HepG2 (cell line): ENCODE data around the gene RREB1. TPM values are rescaled to one million over a fixed set of nuclear protein-coding genes. Genes with fewer than 3 reads are reported as not detected.

Experiments used
- CREM ChIP-seq, 2 experiments: sonication (generic) in 1 of 2; formaldehyde crosslinking in 1 of 2; IDR thresholded peaks; 2 replicates each; pipeline versions ENCODE4 v1.4.0 to v1.6.1; 2016 to 2020; ENCODE audit warnings: antibody characterized with exemption in 1 of 2, mild to moderate bottlenecking in 1 of 2, missing genetic modification reagents in 1 of 2
- EZH2 ChIP-seq: conservative IDR thresholded peaks from 2 replicates; pipeline ENCODE4 v1.6.1; 2012; ENCODE audit warnings: mild to moderate bottlenecking, low read depth, low read length, moderate library complexity
- FOXC1 ChIP-seq: sonication (generic); formaldehyde crosslinking; IDR thresholded peaks from 2 replicates; pipeline ENCODE4 v1.8.0; 2022; ENCODE audit warnings: mild to moderate bottlenecking, missing genetic modification reagents, borderline replicate concordance
- GPN1 ChIP-seq: sonication (generic); formaldehyde crosslinking; IDR thresholded peaks from 2 replicates; pipeline ENCODE4 v1.5.1; 2020; ENCODE audit warnings: missing genetic modification reagents, borderline replicate concordance
- PCBP1 ChIP-seq: fragments of 200-400 bp; formaldehyde crosslinking; IDR thresholded peaks from 2 replicates; pipeline ENCODE4 v1.6.1; 2017; ENCODE audit warnings: mild to moderate bottlenecking, low read depth, low read length, borderline replicate concordance
- PHF5A ChIP-seq: IDR thresholded peaks from one replicate; pipeline ENCODE4 v1.6.1; 2018; ENCODE audit warnings: low read depth, missing genetic modification reagents; ENCODE audit not compliant: unreplicated experiment
- RFX1 ChIP-seq: fragments of 450-650 bp; IDR thresholded peaks from 2 replicates; pipeline ENCODE4 v1.6.1; 2017
- RFXAP ChIP-seq: sonication (generic); formaldehyde crosslinking; IDR thresholded peaks from 2 replicates; pipeline ENCODE4 v1.4.0; 2020; ENCODE audit warnings: missing genetic modification reagents, borderline replicate concordance
- SMARCE1 ChIP-seq: fragments of 450-650 bp; IDR thresholded peaks from 2 replicates; pipeline ENCODE4 v1.6.1; 2017; ENCODE audit warnings: borderline replicate concordance
- SRF ChIP-seq: IDR thresholded peaks from 2 replicates; pipeline ENCODE4 v1.6.1; 2011; ENCODE audit warnings: mild to moderate bottlenecking, low read depth, low read length, moderate library complexity
- TBX3 ChIP-seq: fragments of 450-650 bp; IDR thresholded peaks from 2 replicates; pipeline ENCODE4 v1.6.1; 2017; ENCODE audit warnings: antibody characterized with exemption, mild to moderate bottlenecking, inconsistent platforms, borderline replicate concordance
- TFE3 ChIP-seq: IDR thresholded peaks from 2 replicates; pipeline ENCODE4 v1.6.1; 2016
- ZFY ChIP-seq: sonication (generic); formaldehyde crosslinking; IDR thresholded peaks from 2 replicates; pipeline ENCODE4 v1.4.0; 2020; ENCODE audit warnings: missing genetic modification reagents
- ZNF143 ChIP-seq: sonication (generic); formaldehyde crosslinking; IDR thresholded peaks from 2 replicates; pipeline ENCODE4 v1.4.0; 2020; ENCODE audit warnings: missing genetic modification reagents
- ZNF24 ChIP-seq: fragments of 450-650 bp; IDR thresholded peaks from 2 replicates; pipeline ENCODE4 v1.6.1; 2017; ENCODE audit warnings: antibody characterized with exemption, mild to moderate bottlenecking
- ZNF280D ChIP-seq: sonication (generic); formaldehyde crosslinking; IDR thresholded peaks from 2 replicates; pipeline ENCODE4 v1.5.1; 2020; ENCODE audit warnings: mild to moderate bottlenecking, missing genetic modification reagents
- ZNF646 ChIP-seq: sonication (generic); formaldehyde crosslinking; IDR thresholded peaks from 2 replicates; pipeline ENCODE4 v1.9.0; 2021; ENCODE audit warnings: mild to moderate bottlenecking, missing genetic modification reagents
- ZNF678 ChIP-seq: sonication (generic); formaldehyde crosslinking; IDR thresholded peaks from 2 replicates; pipeline ENCODE4 v1.4.0; 2020; ENCODE audit warnings: mild to moderate bottlenecking, missing genetic modification reagents
- polyA plus RNA-seq, 8 experiments: library from polyadenylated mRNA; depleted of rRNA in 3 of 8; stranded (reverse) in 7 of 8; unstranded in 1 of 8; fragments of >200 nt; fragmentation: Illumina TruSeq in 4 of 8; extraction: Trizol in 4 of 8; gene quantifications; 2 replicates each; pipeline versions ENCODE4 v1.2.1 to v1.2.3, GENCODE V29; 2011 to 2016; ENCODE audit warnings: low read depth in 4 of 8, missing spikeins in 1 of 8, mixed read lengths in 1 of 8; ENCODE audit not compliant: insufficient read depth in 1 of 8
- total RNA-seq, 5 experiments: library from RNA; depleted of rRNA; stranded (reverse); fragments of >200 nt; fragmentation: Illumina TruSeq; extraction: Trizol; gene quantifications; 2 replicates each; pipeline ENCODE4 v1.2.3, GENCODE V29; 2016; ENCODE audit warnings: low read depth in 1 of 5

RREB1 gene
- total and polyA plus RNA-seq, 2 of the 13 experiments (the other 11 are each of a cell fraction or from before 2014, with no cell fraction given): 6.1 to 23.2 TPM

GRCh38 chr6:7140631-7141378 lies 33.0 kb downstream of the RREB1 start (continued):
- TF ChIP-seq PCBP1: no peak
- no peak for TF ChIP-seq SMARCE1
- TF ChIP-seq SRF: no peak
- peak; percentile 74 for TF ChIP-seq PHF5A (CRISPR knock-in tag)
- no peak for TF ChIP-seq TFE3 (CRISPR knock-in tag)
- TF ChIP-seq FOXC1: no peak; the same call in 1 of the 2 replicates
- peak; percentile 79 for TF ChIP-seq ZFY (CRISPR knock-in tag)
- TF ChIP-seq EZH2: no peak
- no peak for TF ChIP-seq ZNF24
- TF ChIP-seq CREM (IDR thresholded peaks at IDR 0.05): no peak
- TF ChIP-seq CREM (CRISPR knock-in tag; IDR thresholded peaks at IDR 0.05): no peak
- peak; percentile 93 for TF ChIP-seq ZNF280D (CRISPR knock-in tag)
- peak; percentile 75; the same call in 1 of the 2 replicates for TF ChIP-seq RFXAP
- no peak for TF ChIP-seq RFX1
- TF ChIP-seq ZNF646 (CRISPR knock-in tag): no peak
- TF ChIP-seq ZNF678: peak; percentile 59; the same call in 1 of the 2 replicates
- no peak for TF ChIP-seq ZNF143 (CRISPR knock-in tag)
- no peak; the same call in 1 of the 2 replicates for TF ChIP-seq TBX3
- TF ChIP-seq GPN1 (CRISPR knock-in tag): no peak
